Neuronal stem cell (in vitro differentiated cells): ENCODE results near the gene MTFP1. TPM values are rescaled to one million over a fixed set of nuclear protein-coding genes. Genes with fewer than 3 reads are reported as not detected.

Experiments
- DNase-seq: peaks from one replicate; pipeline ENCODE4 v3.0.0-alpha.2; 2013; ENCODE audit warnings: low spot score
- H2AFZ ChIP-seq: one replicate; pipeline ENCODE4 v1.6.1; 2013; ENCODE audit warnings: mild to moderate bottlenecking, low read length, inconsistent platforms
- H2AK5ac ChIP-seq: 2 replicates; pipeline ENCODE4 v1.6.1; 2013; ENCODE audit warnings: low read depth, mild to moderate bottlenecking, inconsistent platforms, low read length, moderate library complexity, mixed read lengths
- H2BK120ac ChIP-seq: 2 replicates; pipeline ENCODE4 v1.6.1; 2013; ENCODE audit warnings: low read depth, mild to moderate bottlenecking, inconsistent platforms, low read length, moderate library complexity, mixed read lengths
- H2BK12ac ChIP-seq: one replicate; pipeline ENCODE4 v1.6.1; 2013; ENCODE audit warnings: low read length, inconsistent platforms
- H2BK15ac ChIP-seq: 2 replicates; pipeline ENCODE4 v1.6.1; 2013; ENCODE audit warnings: mild to moderate bottlenecking, low read length, inconsistent platforms, mixed read lengths
- H2BK5ac ChIP-seq: one replicate; pipeline ENCODE4 v1.6.1; 2013; ENCODE audit warnings: inconsistent platforms, mild to moderate bottlenecking, low read length, moderate library complexity
- H3K14ac ChIP-seq: one replicate; pipeline ENCODE4 v1.6.1; 2013; ENCODE audit warnings: low read length, inconsistent platforms
- H3K18ac ChIP-seq: 2 replicates; pipeline ENCODE4 v1.6.1; 2013; ENCODE audit warnings: low read length, inconsistent platforms
- H3K23ac ChIP-seq: 2 replicates; pipeline ENCODE4 v1.6.1; 2013; ENCODE audit warnings: low read depth, mild to moderate bottlenecking, mixed read lengths, low read length, inconsistent platforms; ENCODE audit not compliant: poor library complexity
- H3K27ac ChIP-seq: replicated peaks from 3 replicates; pipeline ENCODE4 v1.5.1; 2013; ENCODE audit warnings: low read length, inconsistent platforms
- H3K27me3 ChIP-seq, 3 experiments: 2 replicates each; pipeline ENCODE4 v1.6.1; 2013; ENCODE audit warnings: low read length in 3 of 3, mild to moderate bottlenecking in 2 of 3, inconsistent platforms in 1 of 3, low read depth in 1 of 3, mixed read lengths in 1 of 3, moderate library complexity in 1 of 3; ENCODE audit not compliant: control insufficient read depth in 3 of 3, insufficient read depth in 3 of 3
- H3K36me3 ChIP-seq, 2 donors: replicated peaks in 1 of 2; 2 replicates each; pipeline ENCODE4 v1.6.1; 2013; ENCODE audit warnings: low read length in 2 of 2; ENCODE audit not compliant: control insufficient read depth in 2 of 2, insufficient read depth in 2 of 2
- H3K4ac ChIP-seq: 2 replicates; pipeline ENCODE4 v1.6.1; 2013; ENCODE audit warnings: inconsistent platforms, mild to moderate bottlenecking, low read length, moderate library complexity
- H3K4me1 ChIP-seq, 2 donors: 1 replicate in 1 of 2; 2 replicates in 1 of 2; pipeline ENCODE4 v1.6.1; 2013; ENCODE audit warnings: low read length in 2 of 2, low read depth in 1 of 2; ENCODE audit not compliant: control insufficient read depth in 2 of 2, insufficient read depth in 1 of 2
- H3K4me2 ChIP-seq: one replicate; pipeline ENCODE4 v1.6.1; 2013; ENCODE audit warnings: mild to moderate bottlenecking, low read length, inconsistent platforms; ENCODE audit not compliant: insufficient read depth, poor library complexity, severe bottlenecking
- H3K4me3 ChIP-seq, 2 donors: 2 replicates each; pipeline ENCODE4 v1.5.1; 2013; ENCODE audit warnings: low read length in 2 of 2, mild to moderate bottlenecking in 2 of 2, inconsistent platforms in 1 of 2, moderate library complexity in 1 of 2
- H3K79me1 ChIP-seq: one replicate; pipeline ENCODE4 v1.6.1; 2013; ENCODE audit warnings: low read depth, mild to moderate bottlenecking, inconsistent platforms, low read length, moderate library complexity
- H3K9ac ChIP-seq: one replicate; pipeline ENCODE4 v1.6.1; 2013; ENCODE audit warnings: mild to moderate bottlenecking, low read depth, low read length, inconsistent platforms; ENCODE audit not compliant: poor library complexity
- H3K9me3 ChIP-seq, 2 donors: replicated peaks in 1 of 2; 2 replicates each; pipeline versions ENCODE3 to v1.6.1; 2013; ENCODE audit warnings: low read length in 2 of 2, mild to moderate bottlenecking in 2 of 2, inconsistent platforms in 1 of 2, low read depth in 1 of 2, mixed read lengths in 1 of 2, moderate library complexity in 1 of 2; ENCODE audit not compliant: control insufficient read depth in 2 of 2, insufficient read depth in 1 of 2
- H4K8ac ChIP-seq: one replicate; pipeline ENCODE4 v1.6.1; 2013; ENCODE audit warnings: low read depth, mild to moderate bottlenecking, inconsistent platforms, low read length, moderate library complexity
- H4K91ac ChIP-seq: one replicate; pipeline ENCODE4 v1.6.1; 2013; ENCODE audit warnings: low read length, low read depth, mild to moderate bottlenecking, inconsistent platforms; ENCODE audit not compliant: poor library complexity
- WGBS, 2 donors: extraction: QIAGEN DNeasy Blood & Tissue Kit; methylation state at CpG; one replicate each; pipeline ENCODE4 v1.1.7; 2013; ENCODE audit warnings: missing lambda C conversion rate in 2 of 2, mixed read lengths in 1 of 2; ENCODE audit not compliant: insufficient read length in 2 of 2, insufficient replicate concordance in 1 of 2; ENCODE audit errors: extremely low coverage in 2 of 2; 5-methylcytosine and 5-hydroxymethylcytosine counted together
- small RNA-seq: library from polyadenylated mRNA; stranded (forward); fragments of <200 nt; extraction: miRNeasy Mini kit (QIAGEN cat#:217004); gene quantifications from one replicate; pipeline ENCODE3, GENCODE V24; 2013; ENCODE audit not compliant: insufficient read depth

MTFP1 gene

GRCh38 chr22:30474683-30475424 lies 49.3 kb downstream of the MTFP1 start:
- Histone ChIP-seq H3K9me3 (no peaks in the 10 kb centered on the region), H3K36me3 (no peaks in the 10 kb centered on the region), H3K18ac (no peak overlapping the region), H3K23ac (no peak overlapping the region), H2BK12ac (no peak overlapping the region), H2BK15ac (no peak overlapping the region), H3K4ac (no peak overlapping the region), H3K14ac (no peak overlapping the region), H3K4me3 (no peak overlapping the region), H3K4me2 (no peak overlapping the region), H3K4me1 (peaks cover 0 to 3% of the 10 kb centered on the region in 2 donors), H2BK5ac (no peak overlapping the region), H3K79me1 (no peaks in the 10 kb centered on the region), H4K91ac (no peak overlapping the region), H2BK120ac (no peak overlapping the region), H3K27ac (no peak overlapping the region), H2AK5ac (no peak overlapping the region), H4K8ac (no peak overlapping the region), H3K9ac (no peak overlapping the region), H2AFZ (no peak overlapping the region), H3K27me3 (peaks cover 0 to 30% (median 2%) of the 10 kb centered on the region in 3 experiments)
- no peak for DNase-seq
- WGBS, 2 donors = no CpG with 5 or more reads among the region's 6 CpGs

Small RNAs within 50 kb of the gene (small RNA-seq; reads per million reads assigned to genes)
- not detected for gene AC004832.3
- not detected for gene RNU6-564P
